Neural progenitor cell (in vitro differentiated cells): Measurements from ENCODE around the gene NUDT3.

Experiments used
- EZH2 ChIP-seq: fragments of 200-600 bp; sonication (generic); IDR thresholded peaks from 2 replicates; pipeline ENCODE4 v1.6.1; 2017; ENCODE audit warnings: antibody characterized with exemption, mild to moderate bottlenecking, moderate library complexity
- EZH2phosphoT487 ChIP-seq: fragments of 200-600 bp; sonication (generic); IDR thresholded peaks from 2 replicates; pipeline ENCODE4 v1.6.1; 2017; ENCODE audit warnings: antibody characterized with exemption
- TF ChIP-seq, protein P1 (sequence below): fragments of 200-600 bp; sonication (generic); IDR thresholded peaks from 2 replicates; pipeline ENCODE4 v1.5.1; 2017; ENCODE audit warnings: antibody characterized with exemption, mild to moderate bottlenecking

DNA sequence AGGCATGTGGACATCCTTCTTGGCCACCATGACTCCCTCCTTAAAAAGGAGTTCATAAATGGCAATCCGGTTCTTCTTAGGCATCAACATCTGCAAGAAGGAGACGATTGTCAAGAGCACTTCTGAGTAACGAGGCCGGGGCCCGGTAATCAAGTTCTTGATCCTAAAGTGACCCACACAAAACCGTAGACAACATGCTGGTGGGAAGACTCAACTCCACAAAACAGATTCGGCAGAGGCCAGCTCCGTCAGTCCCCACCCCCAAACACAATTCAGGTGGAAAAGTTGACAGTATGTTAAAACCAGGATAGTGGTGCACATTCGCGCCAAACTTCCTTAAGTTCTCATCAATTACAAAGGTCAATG, 32.6 kb upstream of the NUDT3 start:
- TF ChIP-seq, protein P1, sequence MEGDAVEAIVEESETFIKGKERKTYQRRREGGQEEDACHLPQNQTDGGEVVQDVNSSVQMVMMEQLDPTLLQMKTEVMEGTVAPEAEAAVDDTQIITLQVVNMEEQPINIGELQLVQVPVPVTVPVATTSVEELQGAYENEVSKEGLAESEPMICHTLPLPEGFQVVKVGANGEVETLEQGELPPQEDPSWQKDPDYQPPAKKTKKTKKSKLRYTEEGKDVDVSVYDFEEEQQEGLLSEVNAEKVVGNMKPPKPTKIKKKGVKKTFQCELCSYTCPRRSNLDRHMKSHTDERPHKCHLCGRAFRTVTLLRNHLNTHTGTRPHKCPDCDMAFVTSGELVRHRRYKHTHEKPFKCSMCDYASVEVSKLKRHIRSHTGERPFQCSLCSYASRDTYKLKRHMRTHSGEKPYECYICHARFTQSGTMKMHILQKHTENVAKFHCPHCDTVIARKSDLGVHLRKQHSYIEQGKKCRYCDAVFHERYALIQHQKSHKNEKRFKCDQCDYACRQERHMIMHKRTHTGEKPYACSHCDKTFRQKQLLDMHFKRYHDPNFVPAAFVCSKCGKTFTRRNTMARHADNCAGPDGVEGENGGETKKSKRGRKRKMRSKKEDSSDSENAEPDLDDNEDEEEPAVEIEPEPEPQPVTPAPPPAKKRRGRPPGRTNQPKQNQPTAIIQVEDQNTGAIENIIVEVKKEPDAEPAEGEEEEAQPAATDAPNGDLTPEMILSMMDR: no peak
- TF ChIP-seq EZH2 (no peak), EZH2phosphoT487 (no peak)
